HepG2 (cell line): ENCODE data around the gene TRAK1. TPM values are rescaled to one million over a fixed set of nuclear protein-coding genes. Genes with fewer than 3 reads are reported as not detected.

ENCODE experiments used
- ATAC-seq: fragments of 200-7000 bp; cut with Tn5 transposase; 3 replicates; pipeline ENCODE4 v1.9.1; 2020; ENCODE audit warnings: mild to moderate bottlenecking, moderate library complexity
- BruUV-seq: library from RNA; stranded (reverse); fragments of 400-500 nt; replicated peaks from 2 replicates; lab custom pipeline; 2021; lab: Mats Ljungman, UMichigan
- CTCF ChIA-PET: fragments of 300-600 bp; formaldehyde crosslinking; extraction: SDS; loops from one replicate; lab custom pipeline; 2021; ENCODE audit warnings: low total read pairs, inconsistent platforms, low intra/inter-chr PET ratio; lab: Yijun Ruan, JAX
- POLR2A ChIA-PET: fragments of 350-600 bp; sonication (Branson Sonifier 250); formaldehyde crosslinking; loops from one replicate; lab custom pipeline; 2020; ENCODE audit warnings: antibody characterized with exemption, inconsistent platforms; lab: Yijun Ruan, JAX
- DNase-seq: peaks from one replicate; pipeline ENCODE4 v3.0.0-alpha.2; 2015; ENCODE audit warnings: low spot score
- FAIRE-seq: peaks from 3 replicates; lab custom pipeline; 2011; peaks lifted over from hg19 to GRCh38; lab: Jason Lieb, UNC
- H2AFZ ChIP-seq: one replicate; pipeline ENCODE4 v1.6.1; 2011; ENCODE audit warnings: low read length, inconsistent platforms
- H3K27ac ChIP-seq: fragments of 300-600 bp; 3 replicates; pipeline ENCODE4 v1.8.0; 2011; ENCODE audit warnings: mixed run types, mild to moderate bottlenecking, mixed read lengths, low read length, inconsistent platforms; ENCODE audit not compliant: insufficient read depth; ENCODE audit errors: extremely low read length
- H3K27me3 ChIP-seq, 2 experiments: fragments of 200-600 bp in 1 of 2; 2 replicates in 1 of 2; 3 replicates in 1 of 2; pipeline versions ENCODE4 v1.6.0 to v1.8.0; 2011; ENCODE audit warnings: low read length in 2 of 2, mild to moderate bottlenecking in 2 of 2, moderate library complexity in 2 of 2, inconsistent platforms in 1 of 2; ENCODE audit not compliant: insufficient read depth in 2 of 2, control insufficient read depth in 1 of 2
- H3K36me3 ChIP-seq, 2 experiments: fragments of 200-600 bp in 1 of 2; replicated peaks in 1 of 2; 2 replicates in 1 of 2; 3 replicates in 1 of 2; pipeline versions ENCODE4 v1.5.1 to v1.8.0; 2011; ENCODE audit warnings: low read length in 2 of 2, inconsistent platforms in 1 of 2; ENCODE audit not compliant: insufficient read depth in 2 of 2, control insufficient read depth in 1 of 2
- H3K4me1 ChIP-seq: 2 replicates; pipeline ENCODE4 v1.5.1; 2012; ENCODE audit warnings: low read length, inconsistent platforms; ENCODE audit not compliant: insufficient read depth
- H3K4me2 ChIP-seq: 2 replicates; pipeline ENCODE4 v1.6.0; 2011; ENCODE audit warnings: low read depth, low read length, inconsistent platforms
- H3K4me3 ChIP-seq, 3 experiments: fragments of 200-600 bp in 1 of 3; sonication (generic), shearing (Covaris generic) in 1 of 3; replicated peaks in 1 of 3; 2 replicates each; pipeline ENCODE4 v1.5.1; 2011 to 2016; ENCODE audit warnings: low read length in 3 of 3, inconsistent platforms in 2 of 3, low read depth in 2 of 3, mild to moderate bottlenecking in 2 of 3, control low read depth in 1 of 3, mixed read lengths in 1 of 3; ENCODE audit not compliant: insufficient read depth in 1 of 3
- H3K79me2 ChIP-seq: one replicate; pipeline ENCODE4 v1.6.1; 2011; ENCODE audit warnings: low read length, inconsistent platforms; ENCODE audit not compliant: insufficient read depth
- H3K9ac ChIP-seq: 2 replicates; pipeline ENCODE4 v1.6.0; 2011; ENCODE audit warnings: mild to moderate bottlenecking, low read depth, low read length, inconsistent platforms; ENCODE audit not compliant: insufficient read depth
- H3K9me3 ChIP-seq: 2 replicates; pipeline ENCODE4 v1.5.1; 2012; ENCODE audit warnings: mild to moderate bottlenecking, low read length
- H4K20me1 ChIP-seq: 2 replicates; pipeline ENCODE4 v1.6.0; 2011; ENCODE audit warnings: inconsistent platforms, mild to moderate bottlenecking, low read length, moderate library complexity; ENCODE audit not compliant: insufficient read depth
- AGO2 ChIP-seq: fragments of 200-400 bp; formaldehyde crosslinking; optimal IDR thresholded peaks from 2 replicates; pipeline ENCODE3; 2017; ENCODE audit warnings: mild to moderate bottlenecking, low read depth, low read length, moderate library complexity
- TFDP1 ChIP-seq: IDR thresholded peaks from 2 replicates; pipeline ENCODE4 v1.6.1; 2016; ENCODE audit warnings: missing compliant biosample characterization, missing genetic modification reagents, borderline replicate concordance
- ZNF276 ChIP-seq: sonication (generic); formaldehyde crosslinking; IDR thresholded peaks from 2 replicates; pipeline ENCODE4 v1.4.0; 2020; ENCODE audit warnings: mild to moderate bottlenecking, low read depth, missing genetic modification reagents
- ZUFSP ChIP-seq: sonication (generic); formaldehyde crosslinking; IDR thresholded peaks from 2 replicates; pipeline ENCODE4 v1.9.0; 2021; ENCODE audit warnings: missing genetic modification reagents, mild to moderate bottlenecking, borderline replicate concordance
- WGBS: methylation state at CpG from one replicate; pipeline ENCODE4 v1.1.6; 2017; ENCODE audit warnings: low lambda C conversion rate; 5-methylcytosine and 5-hydroxymethylcytosine counted together
- in situ Hi-C: cut with HindIII; loops from 2 replicates; pipeline ENCODE4 v1.10.0; 2017; ENCODE audit warnings: low pct_unique_long_range_greater_than_20kb; ENCODE audit not compliant: extremely low pct_ligation_motif_present
- intact Hi-C: fragments of 100-400 bp; cut with micrococcal nuclease; formaldehyde crosslinking; loops from one replicate; pipeline ENCODE4 v1.10.0; 2022; ENCODE audit not compliant: unreplicated experiment
- polyA plus RNA-seq, 8 experiments: library from polyadenylated mRNA; depleted of rRNA in 3 of 8; stranded (reverse) in 7 of 8; unstranded in 1 of 8; fragments of >200 nt; fragmentation: Illumina TruSeq in 4 of 8; extraction: Trizol in 4 of 8; gene quantifications; 2 replicates each; pipeline versions ENCODE4 v1.2.1 to v1.2.3, GENCODE V29; 2011 to 2016; ENCODE audit warnings: low read depth in 4 of 8, missing spikeins in 1 of 8, mixed read lengths in 1 of 8; ENCODE audit not compliant: insufficient read depth in 1 of 8
- total RNA-seq, 5 experiments: library from RNA; depleted of rRNA; stranded (reverse); fragments of >200 nt; fragmentation: Illumina TruSeq; extraction: Trizol; gene quantifications; 2 replicates each; pipeline ENCODE4 v1.2.3, GENCODE V29; 2016; ENCODE audit warnings: low read depth in 1 of 5

The TRAK1 gene
- total and polyA plus RNA-seq, 2 of the 13 experiments (the other 11 are each of a cell fraction or from before 2014, with no cell fraction given) = 20.5 to 46.6 TPM

GRCh38 chr3:42220436-42221121 lies 129.4 kb downstream of the TRAK1 start:
- no peak for FAIRE-seq
- WGBS = 94% methylated on average over 11 of the region's 17 CpGs
- peaks cover 18 to 48% of the 10 kb centered on the region in 2 experiments; a peak in 4 of 5 replicates for H3K36me3 ChIP-seq
- POLR2A ChIA-PET = no interaction called here
- H3K9me3 ChIP-seq = no peaks in the 10 kb centered on the region
- no peak overlapping the region for H3K27ac ChIP-seq
- no peak for DNase-seq
- H3K4me1 ChIP-seq = no peaks in the 10 kb centered on the region
- BruUV-seq = no TSS peak
- no peak overlapping the region for H3K4me2 ChIP-seq
- no peak overlapping the region for H3K4me3 ChIP-seq
- TF ChIP-seq ZUFSP (no peak), AGO2 (peak; percentile 43)
- CTCF ChIA-PET = no interaction called here
- intact Hi-C loops (no loop called here), in situ Hi-C loops (loop anchor here (10.0 kb wide), 1 partner anchor 314 kb away; no protein-coding TSS in a partner anchor)
- ATAC-seq = peak; percentile 26; the same call in 2 of the 3 replicates
- H2AFZ ChIP-seq = no peak overlapping the region
- no peak overlapping the region for H3K9ac ChIP-seq
- no peaks in the 10 kb centered on the region for H4K20me1 ChIP-seq
- no peaks in the 10 kb centered on the region for H3K79me2 ChIP-seq
- no peaks in the 10 kb centered on the region for H3K27me3 ChIP-seq

GRCh38 chr3:42222942-42223693 lies 132.0 kb downstream of the TRAK1 start:
- in situ Hi-C loops (loop anchor here (10.0 kb wide), 1 partner anchor 312 kb away; no protein-coding TSS in a partner anchor), intact Hi-C loops (no loop called here)
- Histone ChIP-seq H3K9me3 (no peaks in the 10 kb centered on the region), H3K4me3 (no peak overlapping the region), H3K4me2 (no peak overlapping the region), H2AFZ (no peak overlapping the region), H4K20me1 (no peaks in the 10 kb centered on the region), H3K36me3 (peaks cover 18 to 43% of the 10 kb centered on the region in 2 experiments; a peak in 4 of 5 replicates), H3K4me1 (no peaks in the 10 kb centered on the region), H3K27me3 (no peaks in the 10 kb centered on the region), H3K79me2 (no peaks in the 10 kb centered on the region), H3K27ac (no peak overlapping the region), H3K9ac (no peak overlapping the region)
- POLR2A ChIA-PET = no interaction called here
- TF ChIP-seq AGO2 (peak; percentile 22), ZNF276 (no peak), TFDP1 (CRISPR knock-in tag) (no peak)
- DNase-seq (no peak), FAIRE-seq (no peak), ATAC-seq (no peak)
- CTCF ChIA-PET = no interaction called here
- WGBS = 99% methylated on average over 23 of the region's 31 CpGs
- BruUV-seq = no TSS peak
